Peyer's patch (tissue), 4 donors: ENCODE results near the gene HOXB8.

Experiments
- POLR2A ChIP-seq, 2 donors: fragments of 450-650 bp; IDR thresholded peaks; one replicate each; pipeline ENCODE4 v1.5.1; 2017; ENCODE audit warnings: antibody characterized with exemption in 2 of 2, mild to moderate bottlenecking in 2 of 2, moderate library complexity in 2 of 2
- TF ChIP-seq, protein P1 (sequence below), 6 experiments: fragments of 450-650 bp in 4 of 6; fragments of 200-600 bp in 2 of 6; sonication (generic) in 1 of 6; IDR thresholded peaks; one replicate each; pipeline ENCODE4 v1.5.1; 2017 to 2019; ENCODE audit warnings: antibody characterized with exemption in 6 of 6, mild to moderate bottlenecking in 3 of 6, moderate library complexity in 1 of 6

DNA sequence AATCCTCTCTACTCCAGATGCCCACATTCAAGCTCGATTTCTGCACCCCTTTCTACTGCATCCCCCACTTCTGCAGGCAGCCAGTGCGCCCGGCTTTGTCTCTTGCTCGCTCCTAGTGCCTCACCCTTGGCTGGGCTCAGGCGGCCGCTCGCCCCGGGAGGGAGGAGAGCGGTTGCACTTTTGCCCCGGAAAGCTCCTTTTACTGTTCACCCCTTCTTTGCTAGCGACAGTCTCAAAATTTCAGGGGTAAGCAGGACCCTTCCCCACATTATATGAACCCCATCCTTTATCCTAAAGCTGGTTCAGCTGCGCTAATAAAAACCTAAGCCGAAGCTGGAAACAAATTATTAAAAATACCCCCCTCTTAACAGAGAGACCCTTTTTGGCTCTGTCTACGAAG lies 22.5 kb downstream of the HOXB8 start:
- TF ChIP-seq, protein P1, sequence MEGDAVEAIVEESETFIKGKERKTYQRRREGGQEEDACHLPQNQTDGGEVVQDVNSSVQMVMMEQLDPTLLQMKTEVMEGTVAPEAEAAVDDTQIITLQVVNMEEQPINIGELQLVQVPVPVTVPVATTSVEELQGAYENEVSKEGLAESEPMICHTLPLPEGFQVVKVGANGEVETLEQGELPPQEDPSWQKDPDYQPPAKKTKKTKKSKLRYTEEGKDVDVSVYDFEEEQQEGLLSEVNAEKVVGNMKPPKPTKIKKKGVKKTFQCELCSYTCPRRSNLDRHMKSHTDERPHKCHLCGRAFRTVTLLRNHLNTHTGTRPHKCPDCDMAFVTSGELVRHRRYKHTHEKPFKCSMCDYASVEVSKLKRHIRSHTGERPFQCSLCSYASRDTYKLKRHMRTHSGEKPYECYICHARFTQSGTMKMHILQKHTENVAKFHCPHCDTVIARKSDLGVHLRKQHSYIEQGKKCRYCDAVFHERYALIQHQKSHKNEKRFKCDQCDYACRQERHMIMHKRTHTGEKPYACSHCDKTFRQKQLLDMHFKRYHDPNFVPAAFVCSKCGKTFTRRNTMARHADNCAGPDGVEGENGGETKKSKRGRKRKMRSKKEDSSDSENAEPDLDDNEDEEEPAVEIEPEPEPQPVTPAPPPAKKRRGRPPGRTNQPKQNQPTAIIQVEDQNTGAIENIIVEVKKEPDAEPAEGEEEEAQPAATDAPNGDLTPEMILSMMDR (IDR thresholded peaks at IDR 0.05), result no peak
- TF ChIP-seq POLR2A (IDR thresholded peaks at IDR 0.05), result no peak
